K562 (cell line): ENCODE data around the gene CAPZB. TPM values are rescaled to one million over a fixed set of nuclear protein-coding genes. Genes with fewer than 3 reads are reported as not detected.

Experiments used
- ATAC-seq: fragments of 200-7000 bp; cut with Tn5 transposase; 3 replicates; pipeline ENCODE4 v1.9.1; 2020; ENCODE audit warnings: moderate library complexity
- BruUV-seq: library from RNA; stranded (reverse); fragments of 400-500 nt; replicated peaks from 2 replicates; lab custom pipeline; 2021; lab: Mats Ljungman, UMichigan
- CTCF ChIA-PET: fragments of 300-600 bp; formaldehyde crosslinking; extraction: SDS; loops from one replicate; lab custom pipeline; 2021; ENCODE audit warnings: low intra/inter-chr PET ratio; lab: Yijun Ruan, JAX
- POLR2A ChIA-PET: fragments of 300-600, 350-650 bp; sonication (Branson Sonifier 250); formaldehyde crosslinking; extraction: SDS; loops from one replicate; lab custom pipeline; 2021; ENCODE audit warnings: antibody characterized with exemption, inconsistent platforms; lab: Yijun Ruan, JAX
- DNase-seq, 4 experiments: peaks; one replicate each; pipeline versions ENCODE4 v3.0.0 to v3.0.0-alpha.2; 2011 to 2018; ENCODE audit warnings: low spot score in 3 of 4, mixed read lengths in 3 of 4; ENCODE audit errors: extremely low read depth in 1 of 4
- FAIRE-seq: peaks from 2 replicates; lab custom pipeline; 2011; peaks lifted over from hg19 to GRCh38; lab: Jason Lieb, UNC
- H2AFZ ChIP-seq: 2 replicates; pipeline ENCODE4 v1.6.0; 2011; ENCODE audit warnings: low read depth, low read length, control low read depth, inconsistent platforms
- H3K27ac ChIP-seq: fragments of 200-600 bp; 3 replicates; pipeline ENCODE4 v1.8.0; 2011; ENCODE audit warnings: low read depth, mild to moderate bottlenecking, control low read depth, inconsistent platforms, low read length, moderate library complexity, mixed read lengths; ENCODE audit errors: extremely low read depth
- H3K27me3 ChIP-seq, 2 experiments: fragments of 300-600 bp in 1 of 2; 2 replicates in 1 of 2; 3 replicates in 1 of 2; pipeline versions ENCODE4 v1.6.0 to v1.8.0; 2011; ENCODE audit warnings: inconsistent platforms in 2 of 2, low read length in 2 of 2, mild to moderate bottlenecking in 1 of 2, mixed read lengths in 1 of 2, moderate library complexity in 1 of 2; ENCODE audit not compliant: control insufficient read depth in 2 of 2, insufficient read depth in 2 of 2
- H3K36me3 ChIP-seq: fragments of 300-600 bp; 3 replicates; pipeline ENCODE4 v1.8.0; 2011; ENCODE audit warnings: mild to moderate bottlenecking, low read length, inconsistent platforms; ENCODE audit not compliant: control insufficient read depth, insufficient read depth
- H3K4me1 ChIP-seq, 2 experiments: fragments of 200-600 bp in 1 of 2; replicated peaks in 1 of 2; 2 replicates in 1 of 2; 3 replicates in 1 of 2; pipeline versions ENCODE4 v1.5.1 to v1.8.0; 2011; ENCODE audit warnings: inconsistent platforms in 2 of 2, low read length in 2 of 2, mild to moderate bottlenecking in 1 of 2, mixed read lengths in 1 of 2, moderate library complexity in 1 of 2; ENCODE audit not compliant: control insufficient read depth in 2 of 2, insufficient read depth in 2 of 2
- H3K4me2 ChIP-seq: 2 replicates; pipeline ENCODE4 v1.6.1; 2011; ENCODE audit warnings: low read length, control low read depth, inconsistent platforms, mixed read lengths; ENCODE audit not compliant: insufficient read depth
- H3K4me3 ChIP-seq: fragments of 200-600 bp; sonication (generic), shearing (Covaris generic); 2 replicates; pipeline ENCODE4 v1.5.1; 2016; ENCODE audit warnings: control low read depth, inconsistent platforms
- H3K79me2 ChIP-seq: fragments of 200-600 bp; 3 replicates; pipeline ENCODE4 v1.8.0; 2011; ENCODE audit warnings: low read length, inconsistent platforms; ENCODE audit not compliant: control insufficient read depth, insufficient read depth
- H3K9ac ChIP-seq, 2 experiments: 2 replicates each; pipeline versions ENCODE4 v1.6.0 to v1.6.1; 2011; ENCODE audit warnings: low read depth in 2 of 2, low read length in 2 of 2, control low read depth in 1 of 2, inconsistent platforms in 1 of 2, mild to moderate bottlenecking in 1 of 2, mixed read lengths in 1 of 2; ENCODE audit not compliant: insufficient read depth in 1 of 2
- H3K9me1 ChIP-seq: one replicate; pipeline ENCODE4 v1.6.0; 2011; ENCODE audit warnings: inconsistent platforms, mild to moderate bottlenecking, low read length, moderate library complexity; ENCODE audit not compliant: control insufficient read depth, insufficient read depth
- H3K9me3 ChIP-seq: replicated peaks from 2 replicates; pipeline ENCODE4 v1.5.1; 2011; ENCODE audit warnings: low read depth, low read length, inconsistent platforms; ENCODE audit not compliant: control insufficient read depth, insufficient read depth
- H4K20me1 ChIP-seq: replicated peaks from 2 replicates; pipeline ENCODE4 v1.6.1; 2011; ENCODE audit warnings: low read length, inconsistent platforms, mixed read lengths; ENCODE audit not compliant: control insufficient read depth, insufficient read depth
- POLR2A ChIP-seq: fragments of 450-650 bp; conservative IDR thresholded peaks from 2 replicates; pipeline ENCODE4 v1.6.1; 2016
- RUNX1 ChIP-seq: sonication (generic); IDR thresholded peaks from 2 replicates; pipeline ENCODE4 v1.6.1; 2016; ENCODE audit warnings: antibody characterized with exemption, low read depth
- ZNF589 ChIP-seq: fragments of 200-800 bp; sonication (Bioruptor generic); IDR thresholded peaks from 2 replicates; pipeline ENCODE4 v1.6.1; 2016; ENCODE audit warnings: low read depth, missing genetic modification characterization, missing compliant biosample characterization
- WGBS: fragments of 100-300 bp; shearing (Covaris generic); methylation state at CpG from one replicate; pipeline ENCODE4 v1.1.6; 2016; ENCODE audit warnings: low coverage, mixed read lengths; ENCODE audit not compliant: insufficient coverage; ENCODE audit errors: missing lambda C conversion rate; 5-methylcytosine and 5-hydroxymethylcytosine counted together
- in situ Hi-C: fragments of 300-500 bp; cut with MboI; formaldehyde crosslinking; loops from 4 replicates; pipeline ENCODE4 v1.15.0; 2018; ENCODE audit warnings: inconsistent platforms, mixed read lengths
- intact Hi-C: fragments of 100-400 bp; cut with micrococcal nuclease; formaldehyde crosslinking; loops from 2 replicates; pipeline ENCODE4 v1.14.2; 2022
- polyA plus RNA-seq, 8 experiments: library from polyadenylated mRNA; depleted of rRNA in 4 of 8; stranded (reverse) in 5 of 8; unstranded in 3 of 8; fragments of >200 nt; fragmentation: Nextera tagmentation in 2 of 8; fragmentation: Illumina TruSeq in 1 of 8; extraction: Ambion mirVana in 2 of 8; extraction: Trizol in 1 of 8; gene quantifications; 2 replicates each; pipeline versions ENCODE4 v1.2.1 to v1.2.3, GENCODE V29; 2011 to 2014; ENCODE audit warnings: inconsistent platforms in 1 of 8, missing spikeins in 1 of 8
- total RNA-seq, 7 experiments: library from RNA; depleted of rRNA in 6 of 7; stranded (reverse); fragments of >200 nt in 6 of 7; fragmentation: Illumina TruSeq in 2 of 7; extraction: Trizol in 2 of 7; gene quantifications; 2 replicates each; pipeline versions ENCODE4 v1.2.1 to v1.2.3, GENCODE V29; 2011 to 2021; ENCODE audit warnings: low replicate concordance in 1 of 7
- TF ChIP-seq, protein P1 (sequence below): fragments of 250-450 bp; sonication (Bioruptor Pico); IDR thresholded peaks from 2 replicates; pipeline ENCODE4 v1.9.0; 2021; ENCODE audit warnings: mild to moderate bottlenecking, inconsistent platforms
- TF ChIP-seq, protein P2 (sequence below): fragments of 250-450 bp; sonication (Bioruptor Pico); IDR thresholded peaks from 2 replicates; pipeline ENCODE4 v1.8.0; 2021; ENCODE audit warnings: borderline replicate concordance, mild to moderate bottlenecking, moderate library complexity; ENCODE audit not compliant: poor library complexity, severe bottlenecking

The CAPZB gene
- total and polyA plus RNA-seq, 9 of the 15 experiments (the other 6 are each of a cell fraction or from before 2014, with no cell fraction given), result 57.6 to 297 (median 125) TPM

DNA sequence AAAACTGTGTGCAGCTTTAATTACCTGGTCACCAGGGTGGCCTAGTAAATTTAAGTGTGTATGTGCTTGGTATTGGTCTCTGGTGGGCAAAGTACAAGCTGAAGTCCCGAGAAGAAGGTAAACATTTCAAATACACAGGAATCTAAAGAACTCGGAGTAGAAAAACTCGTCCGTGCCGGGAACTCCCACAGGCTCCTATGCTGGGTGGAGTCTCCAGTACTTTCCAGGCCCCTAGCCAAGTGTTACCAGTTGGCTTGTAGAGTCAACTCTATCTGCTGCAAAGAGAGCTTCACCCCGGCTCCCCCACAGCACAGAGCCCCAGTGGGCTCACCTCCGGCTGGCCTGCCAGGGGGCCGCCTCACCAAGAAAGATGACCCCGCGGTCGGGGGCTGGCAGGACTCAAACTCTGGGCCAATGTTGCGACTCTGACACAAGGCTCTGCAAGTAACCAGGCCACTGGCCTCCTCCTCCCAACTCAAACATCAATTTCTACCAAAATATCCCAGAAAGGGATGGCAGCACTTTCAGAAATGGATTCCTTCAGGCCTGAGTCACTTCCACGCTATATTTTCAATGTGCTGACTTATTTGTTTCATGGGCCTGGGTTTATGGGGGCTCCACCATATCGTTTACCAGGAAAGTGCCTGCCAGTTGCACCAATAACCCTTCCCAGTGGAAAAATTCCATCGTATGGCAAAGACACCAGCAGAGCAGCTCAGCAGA lies 99.3 kb downstream of the CAPZB start:
- intact Hi-C loops, result no loop called here
- DNase-seq, result no peak
- Histone ChIP-seq H2AFZ (no peak overlapping the region), H3K4me1 (peaks cover 9 to 15% of the 10 kb centered on the region in 2 experiments; a peak in 4 of 5 replicates), H4K20me1 (peaks cover 12% of the 10 kb centered on the region; the same call in 1 of the 2 replicates), H3K4me2 (no peak overlapping the region), H3K79me2 (peaks cover 24% of the 10 kb centered on the region), H3K9me1 (no peaks in the 10 kb centered on the region), H3K9me3 (no peaks in the 10 kb centered on the region), H3K4me3 (no peak overlapping the region), H3K27me3 (no peaks in the 10 kb centered on the region), H3K36me3 (peaks cover 43% of the 10 kb centered on the region), H3K27ac (no peak overlapping the region)
- no TSS peak for BruUV-seq
- POLR2A ChIA-PET, result interaction anchor here (0.6 to 1.4 kb wide), 2 partner anchors 11 to 44 kb away, joined by 3 to 6 read pairs; no protein-coding TSS in a partner anchor
- ATAC-seq, result no peak
- CTCF ChIA-PET, result no interaction called here
- FAIRE-seq, result no peak
- TF ChIP-seq ZNF589 (CRISPR knock-in tag) (no peak), RUNX1 (no peak), POLR2A (no peak)
- TF ChIP-seq, protein P1, sequence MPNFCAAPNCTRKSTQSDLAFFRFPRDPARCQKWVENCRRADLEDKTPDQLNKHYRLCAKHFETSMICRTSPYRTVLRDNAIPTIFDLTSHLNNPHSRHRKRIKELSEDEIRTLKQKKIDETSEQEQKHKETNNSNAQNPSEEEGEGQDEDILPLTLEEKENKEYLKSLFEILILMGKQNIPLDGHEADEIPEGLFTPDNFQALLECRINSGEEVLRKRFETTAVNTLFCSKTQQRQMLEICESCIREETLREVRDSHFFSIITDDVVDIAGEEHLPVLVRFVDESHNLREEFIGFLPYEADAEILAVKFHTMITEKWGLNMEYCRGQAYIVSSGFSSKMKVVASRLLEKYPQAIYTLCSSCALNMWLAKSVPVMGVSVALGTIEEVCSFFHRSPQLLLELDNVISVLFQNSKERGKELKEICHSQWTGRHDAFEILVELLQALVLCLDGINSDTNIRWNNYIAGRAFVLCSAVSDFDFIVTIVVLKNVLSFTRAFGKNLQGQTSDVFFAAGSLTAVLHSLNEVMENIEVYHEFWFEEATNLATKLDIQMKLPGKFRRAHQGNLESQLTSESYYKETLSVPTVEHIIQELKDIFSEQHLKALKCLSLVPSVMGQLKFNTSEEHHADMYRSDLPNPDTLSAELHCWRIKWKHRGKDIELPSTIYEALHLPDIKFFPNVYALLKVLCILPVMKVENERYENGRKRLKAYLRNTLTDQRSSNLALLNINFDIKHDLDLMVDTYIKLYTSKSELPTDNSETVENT, result no peak
- TF ChIP-seq, protein P2, sequence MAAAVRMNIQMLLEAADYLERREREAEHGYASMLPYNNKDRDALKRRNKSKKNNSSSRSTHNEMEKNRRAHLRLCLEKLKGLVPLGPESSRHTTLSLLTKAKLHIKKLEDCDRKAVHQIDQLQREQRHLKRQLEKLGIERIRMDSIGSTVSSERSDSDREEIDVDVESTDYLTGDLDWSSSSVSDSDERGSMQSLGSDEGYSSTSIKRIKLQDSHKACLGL (CRISPR knock-in tag), result no peak
- TF ChIP-seq, all 486 proteins: peak for 0
- 96% methylated on average over 15 of the region's 15 CpGs for whole genome bisulfite sequencing
- in situ Hi-C loops, result loop anchor here (5.0 kb wide), 1 partner anchor 196 kb away; no protein-coding TSS in a partner anchor
- H3K9ac ChIP-seq, result no peak overlapping the region
